OCI-LY1 (cell line): ENCODE measurements around the gene ZP1.

Experiments used
- H2AFZ ChIP-seq: fragments of 200-600 bp; sonication (generic), shearing (Covaris generic); 2 replicates; pipeline ENCODE4 v1.6.0; 2014; ENCODE audit warnings: antibody characterized with exemption, mild to moderate bottlenecking, low read length
- H3F3A ChIP-seq: fragments of 200-600 bp; sonication (generic), shearing (Covaris generic); 2 replicates; pipeline ENCODE4 v1.6.0; 2014; ENCODE audit warnings: mild to moderate bottlenecking, antibody characterized with exemption, low read length, moderate library complexity; ENCODE audit not compliant: insufficient read depth
- H3K27ac ChIP-seq: fragments of 200-600 bp; sonication (generic); 2 replicates; pipeline ENCODE4 v1.5.1; 2014; ENCODE audit warnings: low read length, mixed run types, mild to moderate bottlenecking, low read depth; ENCODE audit not compliant: poor library complexity, severe bottlenecking
- H3K27me3 ChIP-seq: fragments of 200-600 bp; sonication (generic); 2 replicates; pipeline ENCODE4 v1.6.0; 2014; ENCODE audit warnings: antibody characterized with exemption, mild to moderate bottlenecking, low read length, moderate library complexity; ENCODE audit not compliant: insufficient read depth
- H3K36me3 ChIP-seq: fragments of 200-600 bp; sonication (generic); 2 replicates; pipeline ENCODE4 v1.6.1; 2014; ENCODE audit warnings: mild to moderate bottlenecking, antibody characterized with exemption, low read length, moderate library complexity, mixed read lengths; ENCODE audit not compliant: insufficient read depth
- H3K4me1 ChIP-seq: fragments of 200-600 bp; sonication (generic); 2 replicates; pipeline ENCODE4 v1.5.1; 2014; ENCODE audit warnings: mild to moderate bottlenecking, low read length, moderate library complexity; ENCODE audit not compliant: insufficient read depth, severe bottlenecking
- H3K4me2 ChIP-seq: fragments of 200-600 bp; sonication (generic), shearing (Covaris generic); 2 replicates; pipeline ENCODE4 v1.6.1; 2014; ENCODE audit warnings: low read length
- H3K4me3 ChIP-seq: fragments of 200-600 bp; sonication (generic); 2 replicates; pipeline ENCODE4 v1.5.1; 2014; ENCODE audit warnings: low read length, low read depth, mild to moderate bottlenecking, mixed read lengths; ENCODE audit not compliant: poor library complexity, severe bottlenecking
- H3K79me2 ChIP-seq: fragments of 200-600 bp; shearing (Covaris generic); 2 replicates; pipeline ENCODE4 v1.6.1; 2016; ENCODE audit warnings: mixed run types, low read length, mixed read lengths; ENCODE audit not compliant: insufficient read depth
- H3K9ac ChIP-seq: fragments of 200-600 bp; sonication (generic), shearing (Covaris generic); 2 replicates; pipeline ENCODE4 v1.6.1; 2014; ENCODE audit warnings: mild to moderate bottlenecking, low read length, mixed read lengths
- H3K9me2 ChIP-seq: fragments of 200-600 bp; sonication (generic), shearing (Covaris generic); 2 replicates; pipeline ENCODE4 v1.6.1; 2014; ENCODE audit warnings: low read depth, mild to moderate bottlenecking, low read length, mixed read lengths
- H3K9me3 ChIP-seq: fragments of 200-600 bp; shearing (Covaris generic); 2 replicates; pipeline ENCODE4 v1.6.1; 2014; ENCODE audit warnings: low read length, mixed read lengths
- H4K20me1 ChIP-seq: fragments of 200-600 bp; sonication (generic), shearing (Covaris generic); 2 replicates; pipeline ENCODE4 v1.6.0; 2016; ENCODE audit warnings: mild to moderate bottlenecking, low read length; ENCODE audit not compliant: insufficient read depth
- CTCF ChIP-seq: fragments of 200-600 bp; sonication (generic), shearing (Covaris generic); IDR thresholded peaks from 2 replicates; pipeline ENCODE4 v1.5.1; 2017; ENCODE audit warnings: mild to moderate bottlenecking, antibody characterized with exemption, low read length, moderate library complexity, mixed read lengths
- EZH2 ChIP-seq: fragments of 200-600 bp; sonication (generic), shearing (Covaris generic); IDR thresholded peaks from 2 replicates; pipeline ENCODE4 v1.8.0; 2017; ENCODE audit warnings: borderline replicate concordance, mixed run types, mild to moderate bottlenecking, antibody characterized with exemption, low read length, moderate library complexity, mixed read lengths

Gene ZP1

GRCh38 chr11:60889869-60890311 lies 22.5 kb downstream of the ZP1 start:
- H3K36me3 ChIP-seq, result peaks cover 60% of the 10 kb centered on the region
- no peaks in the 10 kb centered on the region for H3K9me2 ChIP-seq
- H3K9ac ChIP-seq, result no peak overlapping the region
- TF ChIP-seq EZH2 (no peak), CTCF (no peak)
- no peak overlapping the region for H3K4me2 ChIP-seq
- no peaks in the 10 kb centered on the region for H3K4me1 ChIP-seq
- H3K27me3 ChIP-seq, result no peaks in the 10 kb centered on the region
- H2AFZ ChIP-seq, result no peak overlapping the region
- no peaks in the 10 kb centered on the region for H3F3A ChIP-seq
- no peaks in the 10 kb centered on the region for H3K79me2 ChIP-seq
- H4K20me1 ChIP-seq, result no peaks in the 10 kb centered on the region
- H3K4me3 ChIP-seq, result no peak overlapping the region
- no peaks in the 10 kb centered on the region for H3K9me3 ChIP-seq
- no peak overlapping the region for H3K27ac ChIP-seq

GRCh38 chr11:60890696-60891095 lies 23.4 kb downstream of the ZP1 start:
- TF ChIP-seq CTCF (no peak), EZH2 (no peak)
- Histone ChIP-seq H3F3A (no peaks in the 10 kb centered on the region), H3K79me2 (no peaks in the 10 kb centered on the region), H3K9ac (no peak overlapping the region), H3K36me3 (peaks cover 69% of the 10 kb centered on the region), H4K20me1 (no peaks in the 10 kb centered on the region), H3K4me2 (no peak overlapping the region), H2AFZ (no peak overlapping the region), H3K27ac (no peak overlapping the region), H3K27me3 (no peaks in the 10 kb centered on the region), H3K4me1 (no peaks in the 10 kb centered on the region), H3K9me3 (no peaks in the 10 kb centered on the region), H3K4me3 (no peak overlapping the region), H3K9me2 (no peaks in the 10 kb centered on the region)

- no peaks in the 10 kb centered on the region for H3K9me3 ChIP-seq
- H3K4me2 ChIP-seq, result no peak overlapping the region
- H3K27me3 ChIP-seq, result no peaks in the 10 kb centered on the region
- H3K36me3 ChIP-seq, result peaks cover 74% of the 10 kb centered on the region
- TF ChIP-seq CTCF (no peak), EZH2 (no peak)
- H3K9ac ChIP-seq, result no peak overlapping the region
- no peaks in the 10 kb centered on the region for H3F3A ChIP-seq
- no peak overlapping the region for H2AFZ ChIP-seq
- H3K4me3 ChIP-seq, result no peak overlapping the region
- no peaks in the 10 kb centered on the region for H3K79me2 ChIP-seq
- H3K9me2 ChIP-seq, result no peaks in the 10 kb centered on the region
- no peaks in the 10 kb centered on the region for H4K20me1 ChIP-seq
- H3K27ac ChIP-seq, result no peak overlapping the region
- no peaks in the 10 kb centered on the region for H3K4me1 ChIP-seq
Observed at GRCh38 chr11:60891103-60891741, 23.9 kb downstream of the ZP1 start.
